Upper lobe of left lung (tissue), 6 donors: ENCODE measurements around the gene FGF21. TPM values are rescaled to one million over a fixed set of nuclear protein-coding genes. Genes with fewer than 3 reads are reported as not detected.
A peak's percentile ranks its signal among the peaks of the same experiment; 100 is the strongest.

Experiments used
- ATAC-seq, 2 donors: fragments of 200-7000 bp; cut with Tn5 transposase; one replicate each; pipeline ENCODE4 v1.9.1; 2022; ENCODE audit warnings: mild to moderate bottlenecking in 2 of 2, moderate library complexity in 2 of 2; ENCODE audit not compliant: low FRiP score in 2 of 2
- DNase-seq, 2 donors: peaks; one replicate each; pipeline ENCODE4 v3.0.0-alpha.2; 2019 to 2020
- H3K27ac ChIP-seq, 4 donors: fragments of 200-600 bp; sonication (generic); one replicate each; pipeline ENCODE4 v1.5.1; 2016 to 2019
- H3K27me3 ChIP-seq, 4 donors: fragments of 200-600 bp; sonication (generic); one replicate each; pipeline ENCODE4 v1.5.1; 2017 to 2019
- H3K36me3 ChIP-seq, 4 donors: fragments of 200-600 bp; sonication (generic); one replicate each; pipeline ENCODE4 v1.5.1; 2016 to 2019
- H3K4me1 ChIP-seq, 4 donors: fragments of 200-600 bp; sonication (generic); one replicate each; pipeline ENCODE4 v1.5.1; 2018 to 2019
- H3K4me3 ChIP-seq, 4 donors: fragments of 200-600 bp; sonication (generic); one replicate each; pipeline ENCODE4 v1.5.1; 2017 to 2019; ENCODE audit warnings: mild to moderate bottlenecking in 2 of 4, moderate library complexity in 1 of 4
- H3K9me3 ChIP-seq, 4 donors: fragments of 200-600 bp; sonication (generic); one replicate each; pipeline ENCODE4 v1.5.1; 2018 to 2019
- EP300 ChIP-seq, 4 donors: sonication (generic); formaldehyde crosslinking; IDR thresholded peaks; one replicate each; pipeline ENCODE4 v1.5.1; 2017; ENCODE audit warnings: antibody characterized with exemption in 4 of 4, control low read depth in 2 of 4
- POLR2A ChIP-seq, 4 donors: fragments of 450-650 bp; IDR thresholded peaks; one replicate each; pipeline ENCODE4 v1.5.1; 2016 to 2017; ENCODE audit warnings: antibody characterized with exemption in 4 of 4, mild to moderate bottlenecking in 2 of 4
- POLR2AphosphoS5 ChIP-seq, 2 donors: sonication (generic); formaldehyde crosslinking; IDR thresholded peaks; one replicate each; pipeline ENCODE4 v1.5.1; 2017; ENCODE audit warnings: antibody characterized with exemption in 2 of 2
- WGBS, 2 donors: methylation state at CpG; one replicate each; pipeline ENCODE4 v1.1.5; 2017 to 2018; 5-methylcytosine and 5-hydroxymethylcytosine counted together
- total RNA-seq, 6 donors: library from RNA; depleted of rRNA in 4 of 6; stranded (reverse); fragments of >200 nt in 4 of 6; gene quantifications; one replicate each; pipeline versions ENCODE4 v1.1.0 to v1.2.1, GENCODE V29; 2016 to 2021
- TF ChIP-seq, protein P1 (sequence below), 6 experiments: fragments of 450-650 bp in 4 of 6; fragments of 200-600 bp in 2 of 6; sonication (generic) in 2 of 6; IDR thresholded peaks; one replicate each; pipeline ENCODE4 v1.5.1; 2016 to 2019; ENCODE audit warnings: antibody characterized with exemption in 6 of 6
- donor health status: DM: no; HTN: no; CAD: no; lungs with moderate emphysema.
- donor health status: DM: no; HTN: yes; CAD: no; lungs with severe emphysema.

Gene FGF21
- total RNA-seq, 6 donors from 2014 or later, result not detected

DNA sequence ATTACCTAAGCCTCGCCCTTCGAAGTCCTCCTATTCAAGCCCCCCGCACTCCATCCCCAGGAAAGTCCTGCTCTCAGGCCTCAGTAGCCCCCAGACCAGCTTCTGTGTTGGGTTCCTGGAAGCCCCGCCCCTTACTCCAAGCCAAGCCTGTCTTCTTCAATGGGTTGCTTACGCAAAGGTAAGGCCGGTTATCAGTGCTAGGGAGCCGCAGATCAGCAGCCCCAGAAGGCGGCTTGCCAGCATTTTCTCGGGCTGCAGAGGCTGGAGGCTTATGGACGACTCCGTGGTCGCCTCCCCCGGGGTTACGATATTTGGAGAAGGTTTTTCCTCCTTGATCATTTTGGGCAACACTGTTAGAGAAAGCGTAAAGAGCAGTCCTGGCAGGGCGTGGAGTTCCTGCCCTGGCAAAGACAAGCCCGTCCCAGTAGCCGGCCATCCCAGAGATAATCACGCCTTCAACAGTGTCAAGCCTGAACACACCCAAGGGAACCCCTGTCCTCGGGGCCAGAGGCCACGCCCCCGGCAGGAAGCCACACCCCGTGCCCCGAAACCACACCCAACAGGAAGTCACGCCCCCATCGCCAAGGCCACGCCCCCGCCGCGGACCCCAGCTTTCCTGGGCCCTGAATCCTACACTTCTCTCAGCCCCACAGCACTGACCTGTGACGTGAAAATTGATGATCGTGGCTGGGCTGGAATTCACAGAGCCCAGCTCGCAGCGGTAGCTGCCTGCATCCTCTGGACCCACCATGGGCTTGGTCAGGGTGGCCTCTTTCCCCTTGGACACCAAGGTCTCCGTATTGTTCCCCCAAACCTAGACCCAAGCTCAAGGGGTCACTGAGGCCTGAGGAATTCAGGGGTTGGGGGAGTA, 14.0 kb upstream of the FGF21 start:
- TF ChIP-seq POLR2A (IDR thresholded peaks at IDR 0.05) (peak in 3 of 4 donors; percentile 17 to 52 (median 50)), POLR2AphosphoS5 (IDR thresholded peaks at IDR 0.05) (peak; percentile 30 to 75), EP300 (IDR thresholded peaks at IDR 0.05) (peak in 1 of 4 donors; percentile 17)
- TF ChIP-seq, protein P1, sequence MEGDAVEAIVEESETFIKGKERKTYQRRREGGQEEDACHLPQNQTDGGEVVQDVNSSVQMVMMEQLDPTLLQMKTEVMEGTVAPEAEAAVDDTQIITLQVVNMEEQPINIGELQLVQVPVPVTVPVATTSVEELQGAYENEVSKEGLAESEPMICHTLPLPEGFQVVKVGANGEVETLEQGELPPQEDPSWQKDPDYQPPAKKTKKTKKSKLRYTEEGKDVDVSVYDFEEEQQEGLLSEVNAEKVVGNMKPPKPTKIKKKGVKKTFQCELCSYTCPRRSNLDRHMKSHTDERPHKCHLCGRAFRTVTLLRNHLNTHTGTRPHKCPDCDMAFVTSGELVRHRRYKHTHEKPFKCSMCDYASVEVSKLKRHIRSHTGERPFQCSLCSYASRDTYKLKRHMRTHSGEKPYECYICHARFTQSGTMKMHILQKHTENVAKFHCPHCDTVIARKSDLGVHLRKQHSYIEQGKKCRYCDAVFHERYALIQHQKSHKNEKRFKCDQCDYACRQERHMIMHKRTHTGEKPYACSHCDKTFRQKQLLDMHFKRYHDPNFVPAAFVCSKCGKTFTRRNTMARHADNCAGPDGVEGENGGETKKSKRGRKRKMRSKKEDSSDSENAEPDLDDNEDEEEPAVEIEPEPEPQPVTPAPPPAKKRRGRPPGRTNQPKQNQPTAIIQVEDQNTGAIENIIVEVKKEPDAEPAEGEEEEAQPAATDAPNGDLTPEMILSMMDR (IDR thresholded peaks at IDR 0.05), result no peak
- H3K4me3 ChIP-seq, result peak overlapping the region in 3 of 4 donors; percentile 60 to 66 (median 62)
- WGBS, 2 donors, result 42% methylated on average over 8 to 32 of the region's 35 CpGs
- peak overlapping the region; percentile 81 to 94 (median 87) for H3K27ac ChIP-seq
- peaks cover 13 to 53% (median 19%) of the 10 kb centered on the region in 4 donors for H3K4me1 ChIP-seq
- peak; percentile 54 to 91 for DNase-seq
- no peaks in the 10 kb centered on the region for H3K36me3 ChIP-seq
- no peaks in the 10 kb centered on the region for H3K9me3 ChIP-seq
- peaks cover 0 to 9% (median 2%) of the 10 kb centered on the region in 4 donors for H3K27me3 ChIP-seq
- ATAC-seq, result peak in 1 of 2 donors; percentile 58

DNA sequence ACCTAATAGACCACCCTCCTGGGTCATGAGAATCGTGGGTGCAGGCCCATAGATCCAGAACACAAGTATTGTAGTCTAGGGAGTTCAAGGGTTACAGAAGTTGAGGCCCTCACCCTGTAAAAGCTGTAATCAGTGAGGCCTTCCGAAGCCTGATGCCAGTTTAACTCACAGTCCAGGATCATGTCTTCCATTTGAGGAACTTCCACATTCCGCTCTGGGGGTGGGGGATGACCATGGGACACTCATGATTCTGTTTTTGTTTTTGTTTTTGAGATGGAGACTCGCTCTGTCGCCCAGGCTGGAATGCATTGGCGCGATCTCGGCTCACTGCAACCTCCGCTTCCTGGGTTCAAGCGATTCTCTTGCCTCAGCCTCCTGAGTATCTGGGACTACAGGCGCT, 13.2 kb upstream of the FGF21 start:
- WGBS, 2 donors, result 86 to 93% methylated on average over 11 of the region's 11 CpGs
- Histone ChIP-seq H3K4me3 (no peak overlapping the region), H3K4me1 (peaks cover 16 to 61% (median 24%) of the 10 kb centered on the region in 4 donors), H3K9me3 (no peaks in the 10 kb centered on the region), H3K27ac (peak overlapping the region; percentile 64 to 89 (median 83)), H3K36me3 (peaks cover 0 to 4% (median 0%) of the 10 kb centered on the region in 4 donors), H3K27me3 (peaks cover 0 to 9% (median 2%) of the 10 kb centered on the region in 4 donors)
- DNase-seq (no peak), ATAC-seq (no peak)
- TF ChIP-seq POLR2A (IDR thresholded peaks at IDR 0.05) (no peak), EP300 (IDR thresholded peaks at IDR 0.05) (no peak), POLR2AphosphoS5 (IDR thresholded peaks at IDR 0.05) (no peak)
- TF ChIP-seq, protein P1 (IDR thresholded peaks at IDR 0.05), result no peak

DNA sequence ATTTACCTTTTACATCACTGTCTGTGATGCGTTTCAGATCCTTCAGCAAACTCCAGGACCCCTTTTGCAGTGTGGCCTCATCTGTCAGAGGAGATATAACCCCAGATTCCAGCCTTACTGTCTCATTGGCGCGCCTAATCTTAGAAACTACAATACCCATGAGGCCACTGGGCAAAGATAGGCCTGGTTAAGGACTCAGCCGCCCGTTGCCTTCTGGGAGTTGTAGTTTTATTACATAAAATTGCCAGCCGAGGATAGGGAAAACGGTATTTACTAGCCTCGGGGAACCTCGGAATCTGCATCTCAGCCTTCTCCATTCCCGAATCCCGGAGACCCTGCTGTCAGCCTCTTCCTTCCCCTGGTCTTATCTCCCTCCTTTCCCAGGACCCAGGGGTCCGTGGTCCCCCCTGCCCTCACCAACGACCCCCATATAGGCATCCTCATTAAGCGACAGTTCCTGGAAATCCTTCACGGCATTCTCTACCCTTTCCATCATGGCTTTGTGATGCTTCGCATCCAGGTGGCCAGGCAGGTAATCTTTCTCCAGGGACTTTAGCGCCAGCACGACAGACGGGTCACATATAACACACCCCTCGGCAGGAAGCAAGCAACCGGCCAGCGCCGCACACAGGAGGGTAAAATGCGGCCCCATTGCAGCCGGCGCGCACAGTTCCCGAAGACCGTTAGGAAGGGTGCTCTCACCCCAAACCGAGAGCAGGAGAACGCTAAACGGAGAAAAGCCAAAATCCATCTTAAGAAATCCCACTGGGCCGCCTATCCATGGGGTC, 9.9 kb upstream of the FGF21 start:
- DNase-seq, result peak in 1 of 2 donors; percentile 62
- H3K4me3 ChIP-seq, result no peak overlapping the region
- WGBS, 2 donors, result 48 to 50% methylated on average over 29 to 33 of the region's 33 CpGs
- peaks cover 0 to 20% (median 2%) of the 10 kb centered on the region in 4 donors for H3K36me3 ChIP-seq
- peaks cover 5 to 40% (median 18%) of the 10 kb centered on the region in 4 donors for H3K4me1 ChIP-seq
- no peak for TF ChIP-seq EP300 (IDR thresholded peaks at IDR 0.05)
- TF ChIP-seq POLR2AphosphoS5 (IDR thresholded peaks at IDR 0.05), result peak in 1 of 2 donors; percentile 31
- no peak for TF ChIP-seq POLR2A (IDR thresholded peaks at IDR 0.05)
- TF ChIP-seq, protein P1 (IDR thresholded peaks at IDR 0.05), result no peak
- H3K27me3 ChIP-seq, result no peaks in the 10 kb centered on the region
- H3K27ac ChIP-seq, result peak overlapping the region in 1 of 4 donors; percentile 35
- H3K9me3 ChIP-seq, result no peaks in the 10 kb centered on the region
- peak in 1 of 2 donors; percentile 72 for ATAC-seq

- no peak for TF ChIP-seq POLR2AphosphoS5 (IDR thresholded peaks at IDR 0.05)
- TF ChIP-seq EP300 (IDR thresholded peaks at IDR 0.05), result no peak
- no peak for TF ChIP-seq POLR2A (IDR thresholded peaks at IDR 0.05)
- TF ChIP-seq, protein P1 (IDR thresholded peaks at IDR 0.05), result no peak
- no peaks in the 10 kb centered on the region for H3K27me3 ChIP-seq
- no peak for DNase-seq
- no peak overlapping the region for H3K27ac ChIP-seq
- ATAC-seq, result no peak
- 82% methylated on average over 8 of the region's 8 CpGs for WGBS, 2 donors
- peaks cover 5 to 44% (median 18%) of the 10 kb centered on the region in 4 donors for H3K4me1 ChIP-seq
- H3K4me3 ChIP-seq, result no peak overlapping the region
- peaks cover 0 to 27% (median 2%) of the 10 kb centered on the region in 4 donors for H3K36me3 ChIP-seq
- no peaks in the 10 kb centered on the region for H3K9me3 ChIP-seq
Observed at GRCh38 chr19:48746110-48746509, 9.2 kb upstream of the FGF21 start.
